Testis (tissue), 3 donors: ENCODE data around the gene PRPF38B. TPM values are rescaled to one million over a fixed set of nuclear protein-coding genes. Genes with fewer than 3 reads are reported as not detected.

Experiments
- DNase-seq: peaks from one replicate; pipeline ENCODE4 v3.0.0-alpha.2; 2019
- H3K27ac ChIP-seq, 2 donors: fragments of 200-600 bp; sonication (generic); one replicate each; pipeline ENCODE4 v1.5.1; 2019
- H3K27me3 ChIP-seq: fragments of 200-600 bp; sonication (generic); one replicate; pipeline ENCODE4 v1.5.1; 2019
- H3K36me3 ChIP-seq: fragments of 200-600 bp; sonication (generic); one replicate; pipeline ENCODE4 v1.5.1; 2017; ENCODE audit warnings: low read depth; ENCODE audit errors: missing control alignments
- H3K4me1 ChIP-seq: fragments of 200-600 bp; sonication (generic); one replicate; pipeline ENCODE4 v1.5.1; 2019
- H3K4me3 ChIP-seq, 2 donors: fragments of 200-600 bp; sonication (generic); one replicate each; pipeline ENCODE4 v1.5.1; 2017 to 2019
- H3K9me3 ChIP-seq: fragments of 200-600 bp; sonication (generic); one replicate; pipeline ENCODE4 v1.5.1; 2017
- POLR2A ChIP-seq: fragments of 450-650 bp; IDR thresholded peaks from one replicate; pipeline ENCODE4 v1.6.1; 2017; ENCODE audit warnings: antibody characterized with exemption, mild to moderate bottlenecking, moderate library complexity
- WGBS, 2 donors: methylation state at CpG; one replicate each; pipeline ENCODE4 v1.1.5; 2018; 5-methylcytosine and 5-hydroxymethylcytosine counted together
- intact Hi-C: fragments of 100-400 bp; cut with DNase I; formaldehyde crosslinking; loops from one replicate; pipeline ENCODE4 v1.15.1; 2023; ENCODE audit warnings: low total_unique reads
- polyA plus RNA-seq: library from polyadenylated mRNA; stranded (reverse); fragments of 350-450 nt; fragmentation: Illumina TruSeq; extraction: RNeasy Lipid Tissue Mini Kit (QIAGEN cat#74804); gene quantifications from one replicate; pipeline ENCODE4 v1.2.3, GENCODE V29; 2014; ENCODE audit warnings: low read depth, low replicate concordance; ENCODE audit not compliant: insufficient read depth
- total RNA-seq, 2 donors: library from RNA; depleted of rRNA; stranded (reverse); fragments of >200 nt; gene quantifications; one replicate each; pipeline ENCODE4 v1.2.3, GENCODE V29; 2016
- TF ChIP-seq, protein P1 (sequence below), 3 experiments: fragments of 450-650 bp in 2 of 3; fragments of 200-600 bp in 1 of 3; sonication (generic) in 1 of 3; IDR thresholded peaks; one replicate each; pipeline ENCODE4 v1.5.1; 2016 to 2019; ENCODE audit warnings: antibody characterized with exemption in 3 of 3, mild to moderate bottlenecking in 2 of 3, moderate library complexity in 1 of 3

Gene PRPF38B
- total and polyA plus RNA-seq, 3 donors from 2014 or later, result 8.6 to 29.0 (median 28.1) TPM

GRCh38 chr1:108750476-108751181 is 58.5 kb downstream of the PRPF38B start:
- H3K4me1 ChIP-seq, result peaks cover 4% of the 10 kb centered on the region
- TF ChIP-seq, protein P1, sequence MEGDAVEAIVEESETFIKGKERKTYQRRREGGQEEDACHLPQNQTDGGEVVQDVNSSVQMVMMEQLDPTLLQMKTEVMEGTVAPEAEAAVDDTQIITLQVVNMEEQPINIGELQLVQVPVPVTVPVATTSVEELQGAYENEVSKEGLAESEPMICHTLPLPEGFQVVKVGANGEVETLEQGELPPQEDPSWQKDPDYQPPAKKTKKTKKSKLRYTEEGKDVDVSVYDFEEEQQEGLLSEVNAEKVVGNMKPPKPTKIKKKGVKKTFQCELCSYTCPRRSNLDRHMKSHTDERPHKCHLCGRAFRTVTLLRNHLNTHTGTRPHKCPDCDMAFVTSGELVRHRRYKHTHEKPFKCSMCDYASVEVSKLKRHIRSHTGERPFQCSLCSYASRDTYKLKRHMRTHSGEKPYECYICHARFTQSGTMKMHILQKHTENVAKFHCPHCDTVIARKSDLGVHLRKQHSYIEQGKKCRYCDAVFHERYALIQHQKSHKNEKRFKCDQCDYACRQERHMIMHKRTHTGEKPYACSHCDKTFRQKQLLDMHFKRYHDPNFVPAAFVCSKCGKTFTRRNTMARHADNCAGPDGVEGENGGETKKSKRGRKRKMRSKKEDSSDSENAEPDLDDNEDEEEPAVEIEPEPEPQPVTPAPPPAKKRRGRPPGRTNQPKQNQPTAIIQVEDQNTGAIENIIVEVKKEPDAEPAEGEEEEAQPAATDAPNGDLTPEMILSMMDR (IDR thresholded peaks at IDR 0.05), result no peak
- no peak for TF ChIP-seq POLR2A

More at GRCh38 chr1:108750476-108751181, 58.5 kb downstream of the PRPF38B start:
- 64 to 79% methylated on average over 1 of the region's 1 CpG for WGBS, 2 donors
- no peak overlapping the region for H3K27ac ChIP-seq
- H3K9me3 ChIP-seq, result no peaks in the 10 kb centered on the region
- no peak for DNase-seq
- H3K4me3 ChIP-seq, result no peak overlapping the region
- no peaks in the 10 kb centered on the region for H3K27me3 ChIP-seq
- H3K36me3 ChIP-seq, result no peaks in the 10 kb centered on the region
- intact Hi-C loops, result no loop called here

Other genes with a start within 250 kb of the PRPF38B start
- 1 to 10 TPM; 1.8 to 6.8 TPM for gene NBPF6, start 242.0 kb upstream of the PRPF38B start, total RNA-seq
- 10.7 TPM for gene NBPF6, start 242.0 kb upstream of the PRPF38B start, polyA plus RNA-seq
- gene EEIG2, start 132.2 kb upstream of the PRPF38B start, total RNA-seq, result 10 to 100 TPM; 14.7 to 20.6 TPM
- gene EEIG2, start 132.2 kb upstream of the PRPF38B start, polyA plus RNA-seq, result 11.6 TPM
- gene HENMT1, start 31.2 kb upstream of the PRPF38B start, total RNA-seq, result 10 to 100 TPM; 70.9 to 72.0 TPM
- 126 TPM for gene HENMT1, start 31.2 kb upstream of the PRPF38B start, polyA plus RNA-seq
- 10 to 100 TPM in 1 of 2 donors, 1 to 10 TPM in 1; 7.6 to 11.2 TPM for gene FNDC7, start 20.6 kb downstream of the PRPF38B start, total RNA-seq
- gene FNDC7, start 20.6 kb downstream of the PRPF38B start, polyA plus RNA-seq, result 3.2 TPM
- gene STXBP3, start 54.4 kb downstream of the PRPF38B start, total RNA-seq, result 10 to 100 TPM; 59.6 to 71.8 TPM
- 22.7 TPM for gene STXBP3, start 54.4 kb downstream of the PRPF38B start, polyA plus RNA-seq
- gene AKNAD1, start 164.8 kb downstream of the PRPF38B start, total RNA-seq, result 1 to 10 TPM; 3.8 to 8.1 TPM
- gene AKNAD1, start 164.8 kb downstream of the PRPF38B start, polyA plus RNA-seq, result 9.8 TPM
- 10 to 100 TPM; 18.1 to 19.4 TPM for gene GPSM2, start 184.7 kb downstream of the PRPF38B start, total RNA-seq
- gene GPSM2, start 184.7 kb downstream of the PRPF38B start, polyA plus RNA-seq, result 20.8 TPM